GM03348 (cell line): ENCODE results near the gene ANXA11.
A peak's percentile ranks its signal among the peaks of the same experiment; 100 is the strongest.
"Not testable (repeated sequence)": the region's sequence is repeated elsewhere in the genome, so short reads cannot be mapped to it uniquely, and the experiment has no call there.

Source experiments
- DNase-seq: peaks from one replicate; pipeline ENCODE4 v3.0.0; 2012; ENCODE audit warnings: low spot score

Gene ANXA11

GRCh38 chr10:80205477-80206276 is at the start of gene ANXA11:
Gene ANXA11 (minus strand): TSS chr10:80205537. CDS start chr10:80172861, 32,676 bp downstream.
- peak; percentile 93 for DNase-seq

DNA sequence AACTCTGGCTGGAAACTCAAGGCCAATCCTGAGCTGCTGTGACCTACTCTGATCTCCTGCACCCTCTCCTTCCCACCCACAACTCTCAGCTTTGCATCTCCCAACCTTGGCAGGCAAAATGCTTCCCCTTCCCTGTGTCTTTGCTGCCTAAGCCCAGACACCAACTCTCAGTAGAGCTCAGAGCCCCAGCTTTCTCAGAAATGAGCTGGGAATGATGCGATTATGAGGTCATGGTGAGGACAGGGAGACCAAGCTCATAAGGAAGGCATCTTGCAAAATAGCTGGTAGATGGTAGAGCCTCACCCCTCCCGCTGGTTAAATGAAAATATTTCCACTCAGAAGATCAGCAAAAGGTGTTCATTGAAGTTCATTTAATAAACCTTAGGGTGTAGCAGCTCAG is 49.4 kb upstream of the ANXA11 start:
- not testable (repeated sequence) for DNase-seq

GRCh38 chr10:80253963-80254271 is 48.6 kb upstream of the ANXA11 start:
- not testable (repeated sequence) for DNase-seq

DNA sequence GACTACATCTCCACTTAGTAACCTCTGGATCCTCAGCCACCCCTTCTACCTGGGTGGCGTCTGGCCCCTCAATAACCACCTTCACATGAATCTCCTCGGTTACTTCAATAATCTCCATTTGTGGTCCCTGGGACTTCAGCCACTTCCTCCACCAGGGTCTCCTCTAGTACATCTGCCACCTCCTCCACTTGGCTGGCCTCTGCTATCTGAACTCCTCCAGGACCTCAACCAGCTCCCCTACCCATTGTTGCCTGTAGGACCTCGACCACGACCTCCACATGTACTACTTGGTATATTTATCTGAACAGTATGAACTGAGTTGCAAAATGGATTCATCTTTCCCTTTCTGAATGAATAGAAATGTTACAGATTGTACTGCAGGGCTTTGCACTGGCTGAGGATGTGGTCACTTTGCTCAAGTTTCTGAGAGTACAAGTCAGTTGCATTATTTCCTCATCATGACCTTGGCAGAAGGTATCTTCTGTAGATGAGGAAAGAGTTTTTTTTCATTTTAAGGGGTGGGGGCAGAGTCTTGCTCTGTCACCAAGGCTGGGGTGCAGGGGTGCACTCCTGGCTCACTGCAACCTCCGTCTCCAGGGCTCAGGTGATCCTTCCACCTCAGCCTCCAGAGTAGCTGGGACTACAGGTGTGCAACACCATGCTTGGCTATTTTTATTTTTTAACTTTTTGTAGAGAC is 48.1 kb upstream of the ANXA11 start:
- no peak for DNase-seq

DNA sequence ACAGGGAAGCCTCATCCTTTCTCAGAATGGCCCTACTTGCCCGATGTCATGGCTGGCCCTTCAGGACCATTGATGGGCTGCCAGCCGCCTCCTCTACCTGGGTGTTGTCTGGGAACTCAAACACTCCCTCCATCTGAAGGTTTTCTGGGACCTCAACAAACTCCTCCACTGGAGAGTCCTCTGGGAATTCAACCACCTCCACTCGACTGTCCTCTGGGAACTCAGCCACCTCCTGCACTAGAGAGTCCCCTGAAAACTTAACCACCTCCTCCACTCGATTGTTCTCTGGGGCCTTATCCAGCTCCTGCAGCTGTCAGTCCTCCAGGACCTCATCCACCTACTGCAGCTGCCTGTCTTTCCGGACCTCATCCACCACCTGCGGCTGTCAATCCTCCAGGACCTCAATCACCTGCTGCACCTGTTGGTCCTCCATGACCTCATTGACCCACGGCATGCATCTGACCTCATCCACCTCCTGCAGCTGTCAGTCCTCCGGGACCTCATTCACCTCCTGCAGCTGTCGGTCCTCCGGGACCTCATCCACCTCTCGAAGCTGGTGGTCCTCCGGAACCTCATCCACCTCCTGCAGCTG is 47.1 kb upstream of the ANXA11 start:
- DNase-seq: no peak

- not testable (repeated sequence) for DNase-seq
These were observed 46.5 kb upstream of the ANXA11 start for GRCh38 chr10:80251703-80252280.

DNA sequence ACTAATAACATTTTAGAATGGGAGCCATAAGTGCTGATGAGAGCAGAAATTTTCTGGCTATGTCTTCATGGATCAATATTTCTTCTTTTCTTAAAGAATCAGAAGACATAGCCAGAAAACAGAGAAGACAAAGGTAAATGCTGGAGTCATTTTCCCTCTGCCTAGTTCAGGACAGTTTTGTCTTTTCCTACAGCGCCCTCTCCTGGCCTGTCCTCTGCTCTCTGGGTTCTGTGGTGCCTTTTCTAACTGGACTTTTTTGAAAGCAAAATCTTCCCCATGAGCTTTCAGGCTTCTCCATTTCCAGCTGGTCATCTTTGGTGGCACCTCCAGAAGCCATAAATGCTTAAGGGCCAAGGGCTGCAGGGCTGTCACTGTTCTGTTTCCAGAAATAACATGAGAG is 45.1 kb upstream of the ANXA11 start:
- not testable (repeated sequence) for DNase-seq

- not testable (repeated sequence) for DNase-seq
These were observed 44.6 kb upstream of the ANXA11 start for GRCh38 chr10:80249906-80250305.

DNA sequence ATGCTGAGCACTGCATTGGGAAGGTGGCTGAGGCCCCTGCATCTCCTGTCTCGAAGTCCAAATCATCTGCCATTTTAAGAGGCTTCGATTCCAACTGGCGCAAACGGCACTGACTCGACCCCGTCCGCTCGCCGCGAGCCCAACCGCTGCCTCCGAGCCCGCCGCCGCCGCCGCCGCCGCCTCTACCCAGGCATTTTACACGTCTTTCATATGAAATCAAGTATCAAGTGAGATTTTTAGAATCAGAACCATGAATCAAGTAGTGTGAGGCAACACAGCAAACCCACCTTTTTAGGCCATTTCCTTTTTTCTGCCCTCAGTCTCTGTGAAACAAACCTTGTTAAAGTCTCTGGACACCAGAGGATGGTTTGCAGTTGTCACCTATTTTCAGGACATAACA is 42.3 kb upstream of the ANXA11 start:
- DNase-seq: not testable (repeated sequence)

GRCh38 chr10:80244371-80244770 is 39.0 kb upstream of the ANXA11 start:
- not testable (repeated sequence) for DNase-seq

- not testable (repeated sequence) for DNase-seq
These were observed 37.0 kb upstream of the ANXA11 start for GRCh38 chr10:80242341-80242740.

- not testable (repeated sequence) for DNase-seq
These were observed 31.1 kb upstream of the ANXA11 start for GRCh38 chr10:80236457-80236856.

DNA sequence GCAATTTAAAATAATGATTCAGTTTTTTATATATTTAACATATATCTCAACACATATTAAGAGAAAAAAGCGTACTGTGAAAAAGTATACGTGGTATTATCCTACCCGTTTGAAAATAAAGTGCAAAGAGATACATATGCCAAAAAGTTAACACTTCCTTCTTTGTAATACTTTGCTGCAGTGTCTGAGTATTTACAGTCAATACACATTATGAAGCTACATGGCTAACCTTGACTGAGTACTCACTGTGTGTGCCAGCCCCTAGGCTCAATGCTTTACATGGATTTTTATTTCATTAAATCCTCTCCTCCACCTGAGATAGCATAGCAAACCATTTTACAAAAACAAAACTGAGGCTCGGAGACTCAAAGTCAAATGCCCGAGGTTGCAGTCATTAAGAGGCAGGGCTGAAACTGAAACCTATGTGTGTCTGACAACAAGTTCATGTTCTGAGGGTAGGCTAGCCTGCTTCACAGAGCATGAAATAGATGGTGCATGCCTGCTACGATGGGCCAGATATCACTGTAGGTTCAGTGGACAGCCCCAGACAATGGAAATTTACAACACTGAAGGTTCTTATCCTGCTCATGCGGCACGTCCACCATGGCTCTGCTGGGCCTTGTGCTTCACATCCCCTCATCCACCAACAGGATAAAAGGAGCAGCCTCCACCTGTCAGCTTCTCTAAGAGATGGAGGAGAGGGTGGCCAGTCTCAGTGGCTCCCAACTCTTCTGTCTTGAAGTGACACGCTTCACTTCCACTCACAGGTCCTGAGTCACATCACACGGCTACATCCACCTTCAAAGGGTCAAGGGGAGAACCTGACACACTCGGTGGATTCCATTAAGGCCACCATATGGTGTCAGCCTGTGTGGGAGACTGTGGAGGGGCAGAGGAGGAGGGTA is 29.2 kb upstream of the ANXA11 start:
- not testable (repeated sequence) for DNase-seq

DNA sequence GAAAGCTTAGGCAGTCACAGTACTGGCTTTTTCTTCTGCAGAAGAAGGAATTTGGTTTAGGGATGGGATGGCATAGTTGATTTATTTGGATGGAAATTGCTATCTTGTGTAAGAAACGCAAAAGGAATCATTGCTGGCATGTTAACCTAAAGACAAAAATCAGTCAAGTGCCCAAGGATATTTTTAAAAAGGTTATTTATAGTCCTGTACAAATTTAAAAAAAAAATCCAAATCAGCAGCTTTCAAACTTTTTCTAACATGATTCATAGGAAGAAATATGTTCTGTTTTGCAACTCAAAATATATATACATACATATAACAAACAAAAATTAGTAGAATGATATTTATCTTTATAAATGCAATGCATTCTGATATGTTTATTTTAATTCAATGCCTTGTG is 28.5 kb upstream of the ANXA11 start:
- DNase-seq: not testable (repeated sequence)

GRCh38 chr10:80226723-80227122 is 21.4 kb upstream of the ANXA11 start:
- DNase-seq: not testable (repeated sequence)

DNA sequence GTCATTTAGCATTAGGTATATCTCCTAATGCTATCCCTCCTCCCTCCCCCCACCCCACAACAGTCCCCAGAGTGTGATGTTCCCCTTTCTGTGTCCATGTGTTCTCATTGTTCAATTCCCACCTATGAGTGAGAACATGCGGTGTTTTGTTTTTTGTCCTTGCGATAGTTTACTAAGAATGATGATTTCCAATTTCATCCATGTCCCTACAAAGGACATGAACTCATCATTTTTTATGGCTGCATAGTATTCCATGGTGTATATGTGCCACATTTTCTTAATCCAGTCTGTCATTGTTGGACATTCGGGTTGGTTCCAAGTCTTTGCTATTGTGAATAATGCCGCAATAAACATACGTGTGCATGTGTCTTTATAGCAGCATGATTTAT is 17.7 kb upstream of the ANXA11 start:
- DNase-seq: not testable (repeated sequence)

GRCh38 chr10:80218878-80219277 is 13.5 kb upstream of the ANXA11 start:
- not testable (repeated sequence) for DNase-seq

DNA sequence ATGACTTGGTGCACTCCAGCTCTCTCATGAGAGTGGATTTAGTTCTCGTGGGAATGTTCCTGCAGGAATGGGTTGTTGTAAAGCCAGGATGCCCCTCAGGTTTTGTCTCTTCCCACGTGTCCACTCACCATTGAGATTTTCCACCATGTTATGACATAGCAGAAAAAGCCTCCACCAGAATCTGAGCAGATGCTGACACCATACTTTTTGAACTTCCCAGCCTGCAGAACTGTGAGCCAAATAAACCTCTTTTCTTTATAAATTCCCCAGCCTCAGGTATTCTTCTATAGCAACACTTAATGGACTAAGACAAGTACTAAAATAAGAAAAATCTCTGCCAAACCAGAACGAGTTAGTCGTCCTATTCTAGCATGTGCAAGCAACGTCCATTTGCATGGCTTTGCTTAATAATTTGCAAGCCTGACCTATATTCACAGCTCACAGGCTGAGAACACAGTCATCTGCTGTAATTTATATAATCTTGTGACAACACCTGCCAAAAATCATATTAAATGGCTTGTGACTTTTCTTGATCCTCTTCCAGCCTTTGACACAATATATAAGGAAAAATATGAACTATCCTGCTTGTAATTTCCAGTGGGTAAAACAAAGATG is 9.1 kb upstream of the ANXA11 start:
- not testable (repeated sequence) for DNase-seq

DNA sequence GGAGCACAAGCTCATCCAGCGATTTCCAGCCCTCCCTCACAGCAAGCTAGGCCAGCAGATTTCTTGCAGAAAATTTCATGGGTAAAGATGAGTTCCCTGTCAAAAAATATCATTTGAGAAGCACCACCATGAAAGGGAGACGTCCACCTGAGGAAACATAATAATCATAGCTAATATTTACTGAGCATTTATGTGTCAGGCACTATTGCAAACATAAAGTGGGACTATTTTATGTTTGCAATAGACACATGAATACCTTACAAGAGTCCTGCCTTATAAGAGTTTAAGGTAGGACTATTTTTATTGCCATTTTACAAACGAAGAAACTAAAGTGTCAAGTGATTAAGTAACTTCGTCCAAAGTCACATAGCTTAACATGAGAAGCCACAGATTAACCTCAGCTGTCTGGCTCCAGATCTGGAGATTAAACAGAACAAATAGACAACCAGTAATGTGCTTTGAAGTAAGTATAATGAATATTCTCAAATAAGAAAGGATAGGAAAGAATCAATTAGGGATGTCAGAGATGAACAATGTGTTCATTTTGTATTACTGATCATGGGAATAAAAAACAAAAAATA is 7.3 kb upstream of the ANXA11 start:
- not testable (repeated sequence) for DNase-seq

DNA sequence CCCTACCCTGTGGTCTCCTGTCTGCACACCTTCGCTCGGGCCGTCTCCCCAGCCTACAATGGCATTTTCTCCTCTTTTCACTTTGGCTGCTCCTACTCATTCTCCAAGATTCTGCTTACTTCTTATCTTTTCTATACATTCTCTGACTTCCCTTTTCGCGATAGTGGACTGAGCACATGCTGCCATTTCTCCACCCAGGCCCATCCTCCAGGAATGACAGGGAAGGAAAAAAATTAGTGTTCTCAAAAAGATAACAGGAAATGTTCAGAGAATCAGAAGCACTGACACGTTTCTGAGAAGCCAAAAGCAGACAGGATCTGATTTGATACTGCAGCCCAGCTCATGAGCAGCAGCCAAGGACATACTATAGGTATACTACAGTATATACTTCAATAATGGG is 6.4 kb upstream of the ANXA11 start:
- no peak for DNase-seq

GRCh38 chr10:80210259-80210658 is 4.9 kb upstream of the ANXA11 start:
- DNase-seq: no peak
